CD4-positive, alpha-beta memory T cell (primary cell): ENCODE data around the gene REG3A. TPM values are rescaled to one million over a fixed set of nuclear protein-coding genes. Genes with fewer than 3 reads are reported as not detected.

Experiments
- CTCF ChIA-PET: fragments of 350-600 bp; sonication (Branson Sonifier 250); formaldehyde crosslinking; loops from one replicate; lab custom pipeline; 2021; ENCODE audit warnings: inconsistent platforms; ENCODE audit not compliant: partially characterized antibody; lab: Charles Lee
- POLR2A ChIA-PET: fragments of 350-600 bp; sonication (Branson Sonifier 250); formaldehyde crosslinking; loops from one replicate; lab custom pipeline; 2021; ENCODE audit not compliant: partially characterized antibody; lab: Charles Lee
- DNase-seq, 5 donors: peaks; one replicate each; pipeline versions ENCODE4 v3.0.0 to v3.0.0-alpha.2; 2020 to 2022; ENCODE audit warnings: mixed read lengths in 1 of 5
- H3K27ac ChIP-seq: one replicate; pipeline ENCODE4 v1.7.0; 2013; ENCODE audit warnings: low read depth, low read length
- H3K27me3 ChIP-seq: 2 replicates; pipeline ENCODE4 v1.7.0; 2013; ENCODE audit warnings: mild to moderate bottlenecking, low read length, moderate library complexity; ENCODE audit not compliant: insufficient read depth
- H3K36me3 ChIP-seq: 2 replicates; pipeline ENCODE4 v1.7.0; 2013; ENCODE audit warnings: mild to moderate bottlenecking, low read length, moderate library complexity; ENCODE audit not compliant: insufficient read depth
- H3K4me1 ChIP-seq: 2 replicates; pipeline ENCODE4 v1.7.0; 2013; ENCODE audit warnings: mild to moderate bottlenecking, low read length, moderate library complexity; ENCODE audit not compliant: insufficient read depth
- H3K4me3 ChIP-seq, 2 donors: one replicate each; pipeline ENCODE4 v1.7.0; 2013; ENCODE audit warnings: low read length in 2 of 2, mild to moderate bottlenecking in 1 of 2
- H3K9me3 ChIP-seq, 2 donors: one replicate each; pipeline ENCODE4 v1.7.0; 2013; ENCODE audit warnings: low read length in 2 of 2, control low read depth in 1 of 2; ENCODE audit not compliant: control insufficient read depth in 1 of 2
- H3K27ac Mint-ChIP-seq, 7 donors: one replicate each; pipeline ENCODE4 v1.8.0; 2020 to 2021; ENCODE audit warnings: mixed read lengths in 7 of 7, mild to moderate bottlenecking in 6 of 7, inconsistent platforms in 3 of 7, moderate library complexity in 3 of 7
- H3K27me3 Mint-ChIP-seq, 2 donors: one replicate each; pipeline ENCODE4 v1.8.0; 2020 to 2021; ENCODE audit warnings: mixed read lengths in 2 of 2
- H3K36me3 Mint-ChIP-seq, 2 donors: one replicate each; pipeline ENCODE4 v1.8.0; 2020 to 2021; ENCODE audit warnings: mixed read lengths in 2 of 2, inconsistent platforms in 1 of 2, mild to moderate bottlenecking in 1 of 2
- H3K4me1 Mint-ChIP-seq, 4 donors: one replicate each; pipeline ENCODE4 v1.8.0; 2020 to 2021; ENCODE audit warnings: mixed read lengths in 4 of 4, mild to moderate bottlenecking in 1 of 4
- H3K4me3 Mint-ChIP-seq, 8 donors: one replicate each; pipeline ENCODE4 v1.8.0; 2020 to 2021; ENCODE audit warnings: mixed read lengths in 8 of 8, mild to moderate bottlenecking in 7 of 8, moderate library complexity in 6 of 8, inconsistent platforms in 3 of 8
- H3K9me3 Mint-ChIP-seq, 8 donors: one replicate each; pipeline ENCODE4 v1.8.0; 2020 to 2021; ENCODE audit warnings: mixed read lengths in 8 of 8, mild to moderate bottlenecking in 5 of 8, inconsistent platforms in 3 of 8, moderate library complexity in 1 of 8
- intact Hi-C: fragments of 100-400 bp; cut with micrococcal nuclease; formaldehyde crosslinking; loops from one replicate; pipeline ENCODE4 v1.15.1; 2023
- polyA plus RNA-seq, 2 donors: library from polyadenylated mRNA; unstranded; fragments of 300-500 nt; fragmentation: Illumina TruSeq; gene quantifications; one replicate each; pipeline ENCODE4 v1.2.3, GENCODE V29; 2021
- total RNA-seq, 2 experiments: library from RNA; stranded (reverse); gene quantifications; one replicate each; pipeline ENCODE4 v1.2.3, GENCODE V29; 2021

REG3A gene
- total and polyA plus RNA-seq, 4 experiments from 2014 or later, result not detected

DNA sequence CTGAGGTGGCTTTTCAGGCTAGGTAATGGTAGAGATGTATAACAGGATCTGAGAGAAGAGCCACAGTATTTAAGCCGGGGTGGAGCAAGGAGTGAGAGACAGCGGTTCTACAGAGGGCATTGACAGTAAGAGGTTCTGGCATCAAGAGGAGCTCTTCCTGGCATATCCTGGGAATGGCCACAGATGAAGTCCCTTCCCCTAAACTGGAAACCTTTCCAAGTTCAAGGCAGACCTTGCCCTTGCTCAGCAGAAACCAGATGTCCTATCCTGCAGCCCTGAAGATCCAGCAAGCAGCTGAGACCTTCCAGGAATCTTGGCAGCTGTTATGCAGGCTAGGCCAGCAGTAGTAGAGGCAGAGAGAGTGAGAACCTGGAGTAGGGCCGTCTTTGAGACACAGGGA lies 21.2 kb downstream of the REG3A start:
- H3K9me3 ChIP-seq, result no peaks in the 10 kb centered on the region
- H3K27ac ChIP-seq, result no peak overlapping the region
- CTCF ChIA-PET, result no interaction called here
- intact Hi-C loops, result no loop called here
- H3K4me1 Mint-ChIP-seq, result no peaks in the 10 kb centered on the region
- H3K4me1 ChIP-seq, result no peaks in the 10 kb centered on the region
- H3K27me3 Mint-ChIP-seq, result no peaks in the 10 kb centered on the region
- H3K4me3 Mint-ChIP-seq, result no peak overlapping the region
- no peaks in the 10 kb centered on the region for H3K36me3 ChIP-seq
- H3K27ac Mint-ChIP-seq, result no peak overlapping the region
- H3K36me3 Mint-ChIP-seq, result no peaks in the 10 kb centered on the region
- POLR2A ChIA-PET, result no interaction called here
- no peak for DNase-seq
- no peaks in the 10 kb centered on the region for H3K27me3 ChIP-seq
- H3K4me3 ChIP-seq, result no peak overlapping the region
- H3K9me3 Mint-ChIP-seq, result peaks cover 7 to 23% (median 16%) of the 10 kb centered on the region in 8 donors

DNA sequence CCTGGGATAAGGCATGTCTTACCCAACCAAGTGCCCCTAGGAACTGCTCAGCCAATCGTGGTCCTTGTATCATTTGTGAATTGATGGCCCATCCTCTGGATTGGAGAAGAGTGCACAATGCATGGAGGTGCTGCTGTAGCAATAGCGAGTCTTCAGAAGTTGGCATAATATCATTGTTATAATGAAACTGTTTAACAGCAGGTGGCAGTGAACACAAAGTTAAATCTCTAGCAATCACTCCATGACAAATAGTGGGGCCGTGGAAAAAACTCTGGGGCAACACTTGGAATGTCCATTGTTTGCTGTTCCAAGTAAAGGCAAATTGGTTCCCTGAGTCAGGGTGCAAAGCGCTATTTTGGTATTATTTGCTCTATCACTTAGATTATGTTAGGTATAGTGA lies 27.9 kb downstream of the REG3A start:
- no peaks in the 10 kb centered on the region for H3K36me3 Mint-ChIP-seq
- H3K9me3 Mint-ChIP-seq, result peaks cover 2 to 15% (median 12%) of the 10 kb centered on the region in 8 donors
- Histone ChIP-seq H3K27ac (no peak overlapping the region), H3K4me1 (no peaks in the 10 kb centered on the region), H3K9me3 (no peaks in the 10 kb centered on the region), H3K27me3 (no peaks in the 10 kb centered on the region), H3K36me3 (no peaks in the 10 kb centered on the region), H3K4me3 (no peak overlapping the region)
- intact Hi-C loops, result no loop called here
- H3K27ac Mint-ChIP-seq, result no peak overlapping the region
- H3K4me3 Mint-ChIP-seq, result no peak overlapping the region
- ChIA-PET CTCF (no interaction called here), POLR2A (no interaction called here)
- H3K27me3 Mint-ChIP-seq, result no peaks in the 10 kb centered on the region
- H3K4me1 Mint-ChIP-seq, result no peaks in the 10 kb centered on the region
- DNase-seq, result no peak

DNA sequence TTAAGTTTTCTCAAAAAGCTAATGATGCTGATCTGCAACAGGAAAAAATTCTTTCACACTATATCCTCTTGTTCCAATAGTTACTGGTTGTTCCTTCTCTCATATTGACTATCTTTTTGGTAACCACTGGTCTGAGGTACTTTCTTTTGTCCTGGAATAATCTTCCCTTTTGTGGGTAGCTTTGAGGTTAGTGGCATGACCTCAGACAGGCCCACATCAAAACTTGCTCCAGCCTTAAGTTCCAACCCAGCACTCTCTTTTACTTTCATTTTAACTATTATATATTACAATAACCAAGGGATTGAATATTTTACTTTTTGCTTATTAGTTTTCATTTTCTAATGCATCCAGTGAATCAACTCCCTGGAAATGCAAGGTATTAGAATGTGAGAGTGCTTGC lies 29.7 kb downstream of the REG3A start:
- CTCF ChIA-PET, result no interaction called here
- H3K9me3 Mint-ChIP-seq, result peaks cover 0 to 13% (median 3%) of the 10 kb centered on the region in 8 donors
- intact Hi-C loops, result no loop called here

DNA sequence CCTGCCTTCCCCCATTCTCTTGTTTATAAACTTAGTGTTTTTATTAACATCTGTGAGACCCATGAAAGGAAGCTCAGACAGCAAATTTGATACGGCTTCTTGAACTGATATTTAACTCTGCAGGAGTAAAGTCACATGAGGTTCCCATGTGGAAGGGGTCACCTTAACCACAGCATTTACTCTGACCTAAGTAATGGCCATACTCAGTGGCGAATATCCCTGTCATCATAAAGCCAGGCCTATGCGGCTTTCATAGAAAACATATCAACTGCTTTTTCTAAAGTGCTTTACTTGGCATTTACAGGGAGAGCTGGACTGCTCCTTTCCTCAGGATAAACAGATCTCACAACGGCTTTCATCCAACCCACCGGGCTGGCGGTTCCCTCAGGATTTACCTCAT lies 30.3 kb downstream of the REG3A start:
- peak overlapping the region in 1 of 7 donors; percentile 27 for H3K27ac Mint-ChIP-seq
- H3K36me3 ChIP-seq, result no peaks in the 10 kb centered on the region

More for the DNA sequence above, 29.7 kb downstream of the REG3A start:
- Mint-ChIP-seq H3K4me3 (no peak overlapping the region), H3K27me3 (no peaks in the 10 kb centered on the region), H3K4me1 (no peaks in the 10 kb centered on the region), H3K36me3 (no peaks in the 10 kb centered on the region), H3K27ac (no peak overlapping the region)
- Histone ChIP-seq H3K4me3 (no peak overlapping the region), H3K4me1 (no peaks in the 10 kb centered on the region), H3K36me3 (no peaks in the 10 kb centered on the region), H3K27ac (no peak overlapping the region), H3K9me3 (no peaks in the 10 kb centered on the region), H3K27me3 (no peaks in the 10 kb centered on the region)
- POLR2A ChIA-PET, result no interaction called here
- DNase-seq, result no peak

DNA sequence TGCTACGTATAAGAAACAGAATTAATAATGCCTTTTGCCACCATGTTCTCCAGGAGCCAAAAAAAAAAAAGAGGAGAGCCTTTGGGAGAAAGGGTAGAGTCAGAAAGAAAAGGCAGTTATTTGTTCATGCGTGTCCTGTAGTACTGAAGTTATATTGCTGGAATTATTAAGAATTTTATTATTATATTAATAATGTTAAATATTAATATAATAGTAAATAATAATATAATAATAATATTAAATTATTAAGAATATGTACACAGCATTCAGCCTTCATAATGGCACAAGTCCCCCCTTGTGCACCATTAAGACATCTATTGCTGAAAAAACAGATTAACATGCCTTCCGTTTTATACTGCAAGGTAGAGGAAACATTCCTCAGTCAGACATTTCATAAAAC lies 31.1 kb downstream of the REG3A start:
- Mint-ChIP-seq H3K36me3 (no peaks in the 10 kb centered on the region), H3K27ac (no peak overlapping the region), H3K4me1 (no peaks in the 10 kb centered on the region), H3K27me3 (no peaks in the 10 kb centered on the region), H3K4me3 (no peak overlapping the region), H3K9me3 (peaks cover 0 to 13% (median 2%) of the 10 kb centered on the region in 8 donors)
- H3K27ac ChIP-seq, result no peak overlapping the region
- ChIA-PET CTCF (no interaction called here), POLR2A (no interaction called here)
- no peaks in the 10 kb centered on the region for H3K4me1 ChIP-seq
- intact Hi-C loops, result no loop called here
- no peaks in the 10 kb centered on the region for H3K9me3 ChIP-seq
- no peak overlapping the region for H3K4me3 ChIP-seq
- no peak for DNase-seq
- H3K36me3 ChIP-seq, result no peaks in the 10 kb centered on the region
- H3K27me3 ChIP-seq, result no peaks in the 10 kb centered on the region

More for the DNA sequence above, 30.3 kb downstream of the REG3A start:
- Mint-ChIP-seq H3K9me3 (peaks cover 0 to 13% (median 3%) of the 10 kb centered on the region in 8 donors), H3K27me3 (no peaks in the 10 kb centered on the region), H3K4me1 (no peaks in the 10 kb centered on the region), H3K4me3 (no peak overlapping the region), H3K36me3 (no peaks in the 10 kb centered on the region)
- H3K4me1 ChIP-seq, result no peaks in the 10 kb centered on the region
- DNase-seq, result no peak
- intact Hi-C loops, result no loop called here
- H3K27ac ChIP-seq, result no peak overlapping the region
- ChIA-PET POLR2A (no interaction called here), CTCF (no interaction called here)
- no peak overlapping the region for H3K4me3 ChIP-seq
- H3K27me3 ChIP-seq, result no peaks in the 10 kb centered on the region
- H3K9me3 ChIP-seq, result no peaks in the 10 kb centered on the region

DNA sequence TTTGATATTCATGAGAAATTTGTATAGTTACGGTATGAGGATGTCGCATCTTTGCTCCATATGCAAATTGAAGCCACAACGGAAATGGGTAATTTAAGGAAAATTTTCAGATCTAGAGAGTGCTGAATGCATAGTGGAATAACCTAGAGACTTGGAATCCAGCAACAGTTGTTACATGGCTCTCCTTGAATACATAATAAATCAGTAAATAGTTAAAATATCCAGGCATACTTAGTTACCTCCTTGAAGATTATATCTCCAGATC lies 33.9 kb downstream of the REG3A start:
- no peaks in the 10 kb centered on the region for H3K4me1 Mint-ChIP-seq
- Histone ChIP-seq H3K4me1 (no peaks in the 10 kb centered on the region), H3K27ac (no peak overlapping the region), H3K9me3 (no peaks in the 10 kb centered on the region), H3K4me3 (no peak overlapping the region), H3K36me3 (no peaks in the 10 kb centered on the region), H3K27me3 (no peaks in the 10 kb centered on the region)
- H3K4me3 Mint-ChIP-seq, result no peak overlapping the region
- H3K27me3 Mint-ChIP-seq, result no peaks in the 10 kb centered on the region
- intact Hi-C loops, result no loop called here
- peaks cover 0 to 11% (median 4%) of the 10 kb centered on the region in 8 donors for H3K9me3 Mint-ChIP-seq
- ChIA-PET CTCF (no interaction called here), POLR2A (no interaction called here)
- DNase-seq, result no peak
- no peaks in the 10 kb centered on the region for H3K36me3 Mint-ChIP-seq
- no peak overlapping the region for H3K27ac Mint-ChIP-seq

DNA sequence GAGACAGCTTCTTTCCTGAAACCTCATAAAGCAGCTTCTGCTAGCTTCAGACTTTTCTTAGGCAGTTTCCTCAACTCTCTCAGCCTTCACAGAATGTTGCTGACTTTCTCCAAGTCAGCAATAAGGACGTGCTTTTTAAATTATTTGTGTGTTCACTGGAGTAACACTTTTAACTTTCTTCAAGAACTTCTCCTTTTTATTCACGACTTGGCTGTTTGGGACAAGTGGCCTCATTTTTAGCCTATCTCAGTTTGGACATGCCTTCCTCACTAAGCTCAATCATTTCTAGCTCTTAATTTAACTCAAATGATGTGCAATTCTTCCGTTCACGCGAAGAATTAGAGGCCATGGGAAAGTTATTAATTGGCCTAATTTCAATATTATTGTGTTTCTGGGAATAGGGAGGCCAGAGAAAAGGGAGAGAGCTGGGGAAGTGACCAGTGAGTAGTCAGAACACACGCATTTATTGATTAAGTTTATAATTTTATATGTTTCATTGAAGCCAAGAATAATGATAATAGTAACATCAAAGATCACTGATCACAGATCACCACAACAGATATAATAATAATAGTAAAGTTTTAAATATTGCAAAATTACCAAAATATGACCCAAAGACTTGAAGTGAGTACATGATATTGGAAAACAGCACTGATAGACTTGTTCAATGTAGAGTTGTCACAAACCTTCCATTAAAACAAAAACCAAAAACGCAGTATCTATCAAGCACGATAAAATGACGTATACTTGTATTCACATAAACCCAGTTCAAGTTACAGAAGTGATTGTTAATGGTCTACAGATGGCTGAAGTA lies 34.4 kb downstream of the REG3A start:
- no peaks in the 10 kb centered on the region for H3K36me3 Mint-ChIP-seq
- no peaks in the 10 kb centered on the region for H3K4me1 Mint-ChIP-seq
- peaks cover 0 to 11% (median 4%) of the 10 kb centered on the region in 8 donors for H3K9me3 Mint-ChIP-seq
- ChIA-PET POLR2A (no interaction called here), CTCF (no interaction called here)
- Histone ChIP-seq H3K27ac (no peak overlapping the region), H3K36me3 (no peaks in the 10 kb centered on the region), H3K9me3 (no peaks in the 10 kb centered on the region), H3K4me3 (no peak overlapping the region), H3K27me3 (no peaks in the 10 kb centered on the region), H3K4me1 (no peaks in the 10 kb centered on the region)
- DNase-seq, result no peak
- no peak overlapping the region for H3K4me3 Mint-ChIP-seq
- no peak overlapping the region for H3K27ac Mint-ChIP-seq
- no peaks in the 10 kb centered on the region for H3K27me3 Mint-ChIP-seq
- intact Hi-C loops, result no loop called here
